HL-60/S4 treated with retinoic acid at 250 ng/mL for 4 days and 3 days (cell line): Measurements from ENCODE around the gene MLLT10.
"Not testable (repeated sequence)": the region's sequence is repeated elsewhere in the genome, so short reads cannot be mapped to it uniquely, and the experiment has no call there.

ENCODE experiments used
- in situ Hi-C: fragments of 300-500 bp; cut with MboI; formaldehyde crosslinking; loops from 2 replicates; pipeline ENCODE4 v1.7.0; 2022; ENCODE audit warnings: low sequenced_read_pairs

Gene MLLT10

DNA sequence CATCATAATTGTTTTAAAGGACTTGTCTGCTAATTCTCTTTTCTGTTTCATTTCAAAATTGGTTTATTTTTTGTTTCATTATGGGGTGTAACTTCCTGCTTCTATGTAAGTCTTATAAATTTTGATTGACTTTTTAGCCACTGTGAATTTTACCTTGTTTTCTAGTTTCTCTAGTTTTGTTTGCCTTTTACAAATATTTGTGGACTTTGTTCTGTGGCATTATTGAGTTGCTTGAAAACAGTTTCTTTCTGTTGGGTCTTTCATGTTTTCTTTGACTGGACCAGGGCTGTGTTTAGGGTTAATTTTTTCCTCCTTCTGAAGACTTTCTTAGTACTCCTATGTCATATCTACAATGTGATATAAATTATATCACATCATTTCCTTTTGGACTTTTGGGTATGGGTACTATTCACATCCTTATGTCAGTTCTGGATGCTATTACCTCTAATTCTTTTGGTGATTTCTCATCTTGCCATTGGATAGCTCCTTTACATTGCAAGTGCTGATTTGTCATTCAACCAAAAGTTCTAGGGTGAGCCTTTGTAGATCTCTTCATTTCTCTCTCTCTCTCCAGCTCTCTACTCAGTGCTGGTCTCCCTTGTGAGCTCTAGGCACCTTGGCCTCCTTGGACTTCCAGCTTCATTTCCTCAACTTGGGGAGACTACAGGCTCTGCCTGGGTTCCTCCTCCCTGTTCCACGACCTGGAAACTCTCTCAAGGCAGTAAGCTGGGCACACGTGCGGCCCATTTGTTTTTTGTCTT lies 36.9 kb downstream of the MLLT10 start:
- in situ Hi-C loops: no loop called here

DNA sequence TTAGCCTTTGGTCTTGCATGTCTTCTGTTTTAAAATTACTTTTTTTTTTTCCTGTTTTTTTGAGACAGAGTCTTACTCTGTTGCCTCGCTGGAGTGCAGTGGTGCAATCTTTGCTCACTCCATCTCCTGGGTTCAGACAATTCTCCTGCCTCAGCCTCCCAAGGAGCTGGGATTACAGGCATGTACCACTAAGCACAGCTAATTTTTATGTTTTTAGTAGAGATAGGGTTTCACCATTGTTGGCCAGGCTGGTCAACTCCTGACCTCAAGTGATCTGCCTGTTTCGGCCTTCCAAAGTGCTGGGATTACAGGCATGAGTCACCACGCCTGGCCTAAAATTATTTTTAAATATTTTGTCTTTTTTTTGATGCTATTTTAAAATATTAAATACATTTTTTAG lies 38.5 kb downstream of the MLLT10 start:
- in situ Hi-C loops: no loop called here

GRCh38 chr10:21574514-21574913 lies 40.5 kb downstream of the MLLT10 start:
- in situ Hi-C loops: not testable (repeated sequence)

GRCh38 chr10:21579291-21579690 lies 45.3 kb downstream of the MLLT10 start:
- in situ Hi-C loops: no loop called here

GRCh38 chr10:21581421-21581834 lies 47.4 kb downstream of the MLLT10 start:
- in situ Hi-C loops: not testable (repeated sequence)

DNA sequence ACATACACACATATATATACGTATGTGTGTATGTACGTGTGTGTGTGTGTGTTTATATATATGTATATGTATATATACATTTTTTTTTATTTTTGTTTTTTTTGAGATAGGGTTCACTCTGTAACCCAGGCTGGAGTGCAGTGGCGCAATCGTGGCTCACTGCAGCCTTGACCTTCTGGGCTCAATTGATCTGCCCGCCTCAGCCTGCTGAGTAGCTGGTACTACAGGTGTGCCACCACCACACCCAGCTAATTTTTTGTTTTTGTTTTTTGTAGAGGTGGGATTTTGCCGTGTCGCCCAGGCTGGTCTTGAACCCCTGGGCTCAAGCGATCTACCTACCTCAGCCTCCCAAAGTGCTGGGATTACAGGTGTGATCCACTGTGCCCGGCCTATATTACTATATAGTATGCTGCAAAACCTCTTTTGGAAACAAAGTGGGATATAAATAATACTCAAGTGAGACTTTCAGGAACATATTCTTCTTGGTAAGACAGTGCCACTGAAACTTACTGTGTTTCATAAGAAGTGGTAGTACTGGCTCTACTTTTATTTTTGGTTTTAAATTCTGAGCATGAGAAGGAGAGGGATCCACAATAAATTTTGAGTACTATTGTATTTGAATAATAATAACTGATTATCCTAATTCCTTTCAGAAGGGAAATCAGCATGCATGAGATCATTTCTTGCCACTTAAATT lies 51.0 kb downstream of the MLLT10 start:
- in situ Hi-C loops: no loop called here

DNA sequence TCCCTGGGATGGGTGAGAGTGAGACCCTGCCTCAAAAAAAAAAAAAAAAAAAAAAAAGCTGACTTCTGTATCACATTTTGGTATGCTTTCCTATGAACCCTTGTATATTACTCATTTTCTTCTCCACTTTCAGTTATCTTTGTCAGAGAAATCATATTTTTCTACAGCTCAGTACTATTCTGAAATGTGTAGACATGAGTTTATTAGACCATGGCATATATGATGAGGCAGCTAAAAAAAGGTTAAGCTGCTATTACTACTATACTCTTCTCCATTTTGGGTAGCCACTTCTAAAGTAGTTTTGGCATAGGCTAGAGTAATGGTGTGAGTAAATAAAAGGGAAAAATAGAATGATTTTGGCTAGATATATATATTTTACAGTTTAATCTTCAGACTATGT lies 53.4 kb downstream of the MLLT10 start:
- in situ Hi-C loops: no loop called here

DNA sequence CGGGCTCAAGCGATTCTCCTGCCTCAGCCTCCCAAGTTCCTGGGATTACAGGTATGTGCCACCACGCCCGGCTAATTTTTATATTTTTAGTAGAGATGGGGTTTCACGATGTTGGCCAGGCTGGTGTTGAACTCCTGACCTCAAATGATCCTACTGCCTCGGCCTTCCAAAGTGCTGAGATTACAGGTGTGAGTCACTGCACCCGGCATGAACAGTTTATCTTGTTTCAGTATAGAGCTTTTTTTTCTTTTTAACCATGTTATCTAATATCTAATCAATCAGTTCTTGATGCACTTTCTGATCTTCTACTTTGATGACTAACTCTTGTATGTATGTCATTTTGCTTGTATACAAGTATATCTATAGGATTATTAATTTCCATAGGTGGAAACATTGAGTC lies 54.1 kb downstream of the MLLT10 start:
- in situ Hi-C loops: not testable (repeated sequence)

GRCh38 chr10:21593986-21594385 lies 60.0 kb downstream of the MLLT10 start:
- in situ Hi-C loops: no loop called here

DNA sequence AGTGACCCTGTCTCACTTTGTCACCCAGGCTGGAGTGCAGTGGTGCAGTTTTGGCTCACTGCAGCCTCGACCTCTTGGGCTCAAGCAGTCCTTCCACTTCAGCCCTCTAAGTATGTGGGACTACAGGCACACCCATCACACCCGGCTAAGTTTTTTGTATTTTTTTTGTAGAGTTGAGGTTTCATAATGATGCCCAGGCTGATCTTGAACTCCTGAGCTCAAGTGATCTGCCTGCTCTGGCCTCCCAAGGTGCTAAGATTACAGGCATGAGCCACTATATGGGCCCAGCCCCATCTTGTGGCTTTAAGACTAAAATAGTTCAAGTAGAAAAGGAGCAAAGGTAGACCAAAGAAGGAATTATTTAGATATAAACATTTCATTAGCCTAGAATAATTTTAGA lies 65.5 kb downstream of the MLLT10 start:
- in situ Hi-C loops: no loop called here

DNA sequence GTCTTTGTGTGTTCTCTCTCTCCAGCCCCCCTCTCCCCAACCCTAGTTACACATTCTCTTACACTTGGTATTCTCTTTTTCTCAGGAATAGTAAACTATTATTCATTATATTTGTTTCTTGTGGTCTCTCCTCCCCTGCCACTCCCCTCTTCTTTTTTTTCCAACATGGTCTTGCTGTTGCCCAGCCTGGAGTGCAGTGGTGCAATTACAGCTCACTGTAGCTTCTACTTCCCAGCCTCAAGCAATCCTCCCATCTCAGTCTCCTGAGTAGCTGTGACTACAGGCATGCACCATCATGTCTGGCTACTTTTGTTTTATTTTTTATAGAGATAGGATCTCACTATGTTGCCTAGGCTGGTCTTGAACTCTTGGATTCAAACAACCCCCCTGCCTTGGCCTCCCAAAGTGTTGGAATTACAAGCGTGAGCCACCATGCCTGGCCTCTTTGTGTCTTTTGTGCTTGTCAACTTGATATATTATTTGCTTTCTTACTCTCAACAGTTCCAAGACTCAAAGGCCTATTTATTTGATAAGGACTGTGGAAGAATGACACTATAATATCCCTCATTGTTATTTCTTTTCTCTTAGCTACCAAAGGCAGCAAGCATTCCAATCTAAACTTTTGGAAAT lies 66.9 kb downstream of the MLLT10 start:
- in situ Hi-C loops: no loop called here

DNA sequence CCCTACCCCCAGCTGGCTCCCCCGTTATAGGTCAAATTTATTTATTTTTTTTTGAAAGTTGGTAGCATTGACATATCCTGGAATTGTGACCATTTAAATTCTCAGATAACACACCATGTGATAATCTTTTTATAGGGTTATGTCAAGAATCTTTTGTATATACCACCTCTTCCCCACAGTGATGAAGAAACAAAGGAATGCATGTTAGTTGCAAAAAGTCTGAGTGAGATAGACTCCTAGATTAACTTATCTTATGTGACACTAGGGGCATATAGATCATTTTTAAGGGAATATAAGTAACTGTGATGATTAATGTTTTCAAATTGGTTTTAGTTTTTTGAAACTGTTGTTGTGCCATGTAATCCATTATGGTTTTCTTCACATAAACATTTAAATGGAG lies 68.3 kb downstream of the MLLT10 start:
- in situ Hi-C loops: no loop called here

DNA sequence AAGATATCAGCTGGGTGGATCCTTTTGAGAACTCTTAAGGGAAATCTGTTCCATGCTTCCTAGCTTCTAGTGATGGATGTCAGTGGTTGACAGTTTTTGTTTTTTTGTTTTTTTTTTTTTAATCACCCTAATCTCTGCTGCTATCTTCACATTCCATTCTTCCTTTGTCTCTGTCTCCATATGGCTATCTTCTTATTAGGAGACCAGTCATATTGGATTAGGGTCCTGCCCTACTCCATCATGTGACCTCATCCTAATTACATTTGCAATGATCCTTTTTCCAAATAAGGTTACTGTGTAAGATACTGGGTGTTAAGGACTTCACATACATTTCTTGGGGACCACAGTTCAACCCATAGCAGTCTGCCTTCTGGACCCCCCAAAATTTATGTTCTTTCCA lies 69.7 kb downstream of the MLLT10 start:
- in situ Hi-C loops: no loop called here

DNA sequence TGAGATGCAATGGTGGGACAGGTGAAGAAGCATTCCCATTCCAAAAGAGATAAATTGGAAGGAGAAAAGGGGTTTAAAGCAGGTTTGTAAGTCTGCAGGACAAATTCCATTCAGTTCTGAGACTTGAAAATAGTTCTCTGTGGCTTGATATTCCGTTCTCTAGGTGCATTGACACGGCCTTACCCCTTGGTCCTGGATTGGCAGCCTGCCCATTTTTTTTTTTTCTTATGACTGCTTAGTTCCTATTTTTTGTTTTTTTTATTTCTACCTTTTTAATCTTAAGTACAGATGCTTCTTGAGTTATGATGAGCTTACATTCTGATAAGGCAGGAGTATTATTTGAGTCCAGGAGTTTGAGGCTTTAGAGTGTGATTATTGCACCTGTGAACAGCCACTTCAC lies 70.6 kb downstream of the MLLT10 start:
- in situ Hi-C loops: no loop called here

DNA sequence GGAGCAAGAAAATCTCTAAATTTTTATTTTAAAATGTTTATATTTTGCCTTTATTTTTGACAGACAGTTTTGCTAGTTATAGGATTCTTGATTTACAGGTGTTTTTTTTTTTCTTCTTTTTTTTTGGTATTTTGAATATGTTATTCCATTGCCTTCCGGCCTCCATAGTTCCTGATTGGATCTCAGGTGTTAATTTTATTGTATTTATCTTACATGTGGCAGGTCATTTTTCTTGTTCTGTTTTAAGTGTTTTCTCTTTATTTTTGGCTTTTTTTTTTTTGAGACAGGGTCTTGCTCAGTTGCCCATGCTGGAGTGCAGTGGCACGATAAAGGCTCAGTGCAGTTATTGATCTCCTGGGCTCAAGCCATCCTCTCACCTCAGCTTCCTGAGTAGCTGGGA lies 73.9 kb downstream of the MLLT10 start:
- in situ Hi-C loops: no loop called here

DNA sequence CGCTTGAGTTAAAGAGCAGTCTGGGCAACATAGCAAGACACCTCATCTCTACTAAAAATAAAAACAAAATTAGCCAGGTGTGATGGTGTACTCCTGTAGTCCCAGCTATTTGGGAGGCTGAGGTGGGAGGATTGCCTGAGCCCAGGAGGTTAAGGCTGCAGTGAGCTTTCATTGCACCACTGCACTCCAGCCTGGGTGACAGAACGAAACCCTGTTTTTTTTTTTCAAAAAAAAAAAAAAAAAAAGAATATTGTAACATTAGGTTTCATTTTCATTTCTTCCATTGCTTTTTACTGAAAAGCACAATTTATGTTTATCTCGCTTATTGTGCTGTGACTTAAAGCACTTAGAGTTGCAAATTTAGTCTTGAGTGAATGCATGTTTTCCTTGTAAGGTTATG lies 80.0 kb downstream of the MLLT10 start:
- in situ Hi-C loops: no loop called here

- in situ Hi-C loops: no loop called here
Observed at GRCh38 chr10:21617267-21617666, 83.2 kb downstream of the MLLT10 start.

DNA sequence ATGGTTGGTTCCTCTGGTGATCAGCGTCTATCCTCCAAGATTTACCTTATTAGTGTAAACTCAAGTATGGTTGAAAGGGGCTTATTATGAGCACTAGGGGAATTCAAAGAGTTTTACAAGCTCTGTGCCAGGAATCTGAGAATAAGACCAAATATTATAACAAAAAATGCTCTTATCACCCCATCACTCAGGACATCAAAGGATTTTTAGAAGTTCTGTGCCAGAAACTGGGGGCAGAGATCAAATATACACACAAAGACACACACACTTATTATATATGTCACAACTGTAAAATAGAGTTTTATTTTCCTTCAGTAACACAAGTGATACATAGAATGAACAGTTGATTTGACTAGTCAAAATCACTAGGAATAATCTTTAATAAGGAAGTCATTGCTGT lies 89.3 kb downstream of the MLLT10 start:
- in situ Hi-C loops: no loop called here

DNA sequence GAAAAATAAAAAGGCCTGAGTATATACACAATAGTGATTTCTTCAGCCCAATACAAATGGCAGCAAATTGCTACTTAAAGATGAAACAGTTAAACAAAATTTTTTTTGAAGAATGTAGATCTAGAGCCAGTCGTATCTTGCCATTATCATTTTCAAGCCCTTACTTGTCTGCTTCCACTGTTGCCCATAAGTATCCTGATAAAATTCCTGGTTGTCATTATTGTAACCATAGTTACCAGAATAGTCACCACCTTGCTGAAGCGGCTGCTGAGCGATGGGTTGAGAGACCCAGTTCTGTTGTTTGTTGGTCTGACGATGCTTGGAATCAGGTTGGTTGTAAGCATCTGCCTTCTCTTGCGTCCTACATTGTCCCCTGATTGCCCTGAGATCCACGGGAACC lies 90.4 kb downstream of the MLLT10 start:
- in situ Hi-C loops: not testable (repeated sequence)

GRCh38 chr10:21624951-21625350 lies 90.9 kb downstream of the MLLT10 start:
- in situ Hi-C loops: no loop called here

GRCh38 chr10:21625623-21626229 lies 91.7 kb downstream of the MLLT10 start:
- in situ Hi-C loops: no loop called here
